Activated naive CD8-positive, alpha-beta T cell treated with anti-CD3 and anti-CD28 coated beads, Interleukin-2, amount 50 U/mL, for 16 hours (primary cell): ENCODE measurements around the gene SMAP2.
"Not testable (repeated sequence)": the region's sequence is repeated elsewhere in the genome, so short reads cannot be mapped to it uniquely, and the experiment has no call there.

Experiments used
- DNase-seq: peaks from one replicate; pipeline ENCODE4 v3.0.0-alpha.2; 2020; ENCODE audit warnings: low read depth, low spot score

Gene SMAP2

GRCh38 chr1:40373323-40374283, at the start of gene SMAP2:
TSS of gene SMAP2 (plus strand) at chr1:40373727. CDS start at chr1:40374121, 394 bp downstream.
- DNase-seq, result peak; percentile 88

- DNase-seq, result not testable (repeated sequence)
Measured at GRCh38 chr1:40331403-40331802, 42.1 kb upstream of the SMAP2 start.

GRCh38 chr1:40332695-40333094, 40.8 kb upstream of the SMAP2 start:
- DNase-seq, result no peak

- no peak for DNase-seq
Measured at GRCh38 chr1:40337443-40337842, 36.1 kb upstream of the SMAP2 start.

- peak; percentile 79 for DNase-seq
Measured at GRCh38 chr1:40338745-40339419, 34.6 kb upstream of the SMAP2 start.

- no peak for DNase-seq
Measured at GRCh38 chr1:40339420-40340323, 33.9 kb upstream of the SMAP2 start.

- DNase-seq, result no peak
Measured at GRCh38 chr1:40341491-40342380, 31.8 kb upstream of the SMAP2 start.

GRCh38 chr1:40342381-40342717, 31.2 kb upstream of the SMAP2 start:
- not testable (repeated sequence) for DNase-seq

GRCh38 chr1:40344597-40344996, 28.9 kb upstream of the SMAP2 start:
- DNase-seq, result no peak

GRCh38 chr1:40350391-40350790, 23.1 kb upstream of the SMAP2 start:
- DNase-seq, result no peak

GRCh38 chr1:40351124-40351523, 22.4 kb upstream of the SMAP2 start:
- DNase-seq, result no peak

- no peak for DNase-seq
Measured at GRCh38 chr1:40352126-40352525, 21.4 kb upstream of the SMAP2 start.

GRCh38 chr1:40353082-40353481, 20.4 kb upstream of the SMAP2 start:
- no peak for DNase-seq

GRCh38 chr1:40357625-40358024, 15.9 kb upstream of the SMAP2 start:
- no peak for DNase-seq

GRCh38 chr1:40360631-40361030, 12.9 kb upstream of the SMAP2 start:
- DNase-seq, result no peak

- no peak for DNase-seq
Measured at GRCh38 chr1:40361201-40361600, 12.3 kb upstream of the SMAP2 start.

GRCh38 chr1:40361637-40362036, 11.9 kb upstream of the SMAP2 start:
- DNase-seq, result no peak

- DNase-seq, result no peak
Measured at GRCh38 chr1:40362199-40362598, 11.3 kb upstream of the SMAP2 start.

GRCh38 chr1:40362699-40363098, 10.8 kb upstream of the SMAP2 start:
- no peak for DNase-seq

GRCh38 chr1:40363721-40364120, 9.8 kb upstream of the SMAP2 start:
- DNase-seq, result no peak
